ENCODE measurements around the gene OR1L4. TPM values are rescaled to one million over a fixed set of nuclear protein-coding genes. Genes with fewer than 3 reads are reported as not detected.

OR1L4 gene
- not detected in 2 replicates for total RNA-seq

DNA sequence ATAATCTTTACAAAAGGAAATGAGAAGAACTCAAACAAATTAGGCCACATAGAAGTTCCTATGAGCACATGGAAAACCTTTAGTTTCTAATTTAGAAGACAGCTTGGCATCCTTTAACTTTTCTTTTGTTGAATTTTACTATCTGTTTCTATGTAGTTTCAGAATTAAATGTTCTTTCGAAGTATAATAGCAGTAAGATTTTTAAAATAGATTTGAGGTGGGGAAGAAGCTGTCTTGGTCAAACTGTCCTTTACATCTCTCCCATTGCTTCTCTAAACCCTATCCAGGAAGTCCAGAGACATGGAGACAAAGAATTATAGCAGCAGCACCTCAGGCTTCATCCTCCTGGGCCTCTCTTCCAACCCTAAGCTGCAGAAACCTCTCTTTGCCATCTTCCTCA is at the start of gene OR1L4:
OR1L4 (plus strand) TSS at position 301 of the 400 bp plus-strand sequence; CDS start at position 301, 0 bp downstream.

GRCh38 chr9:122742003-122742402 is 18.2 kb downstream of the OR1L4 start, which contains the start of gene OR1L6:
OR1L6 (plus strand) TSS chr9:122742303; CDS start chr9:122749848, 7,545 bp downstream.

Other genes starting within 250 kb of the OR1L4 start
- gene OR1J1, start 246.1 kb upstream of the OR1L4 start, total RNA-seq, result not detected in 2 replicates
- gene OR1J2, start 213.2 kb upstream of the OR1L4 start, total RNA-seq, result not detected in 2 replicates
- gene OR1J4, start 204.8 kb upstream of the OR1L4 start, total RNA-seq, result not detected in 2 replicates
- not detected in 2 replicates for gene OR1N1, start 196.7 kb upstream of the OR1L4 start, total RNA-seq
- not detected in 2 replicates for gene OR1N2, start 170.9 kb upstream of the OR1L4 start, total RNA-seq
- 0.10 TPM in 1 of 2 replicates, not detected in the other for gene OR1L8, start 140.6 kb upstream of the OR1L4 start, total RNA-seq
- gene OR1Q1, start 109.3 kb upstream of the OR1L4 start, total RNA-seq, result not detected in 2 replicates
- gene OR1B1, start 66.4 kb upstream of the OR1L4 start, total RNA-seq, result not detected in 2 replicates
- not detected in 2 replicates for gene OR1L1, start 62.3 kb upstream of the OR1L4 start, total RNA-seq
- gene OR1L3, start 48.9 kb upstream of the OR1L4 start, total RNA-seq, result not detected in 2 replicates
- gene OR1L6, start 18.3 kb downstream of the OR1L4 start, total RNA-seq, result not detected in 2 replicates
- not detected in 2 replicates for gene OR5C1, start 64.9 kb downstream of the OR1L4 start, total RNA-seq
- gene OR1K1, start 76.1 kb downstream of the OR1L4 start, total RNA-seq, result not detected in 2 replicates
- 27.4 and 28.0 TPM in 2 replicates for gene PDCL, start 104.6 kb downstream of the OR1L4 start, total RNA-seq
- 39.3 and 44.4 TPM in 2 replicates for gene RC3H2, start 181.4 kb downstream of the OR1L4 start, total RNA-seq
- gene ZBTB6, start 189.3 kb downstream of the OR1L4 start, total RNA-seq, result 4.4 and 5.1 TPM in 2 replicates
- gene ZBTB26, start 207.5 kb downstream of the OR1L4 start, total RNA-seq, result 1.2 and 1.8 TPM in 2 replicates
- gene RABGAP1, start 217.0 kb downstream of the OR1L4 start, total RNA-seq, result 8.1 and 9.6 TPM in 2 replicates

Measured in mammary microvascular endothelial cell (primary cell).